Panc1 (cell line): ENCODE data around the gene NFE2L3.

Experiments
- POLR2AphosphoS5 ChIP-seq: IDR thresholded peaks from 2 replicates; pipeline ENCODE4 v1.6.1; 2012; ENCODE audit warnings: mild to moderate bottlenecking, low read depth, low read length, moderate library complexity
- SIN3A ChIP-seq: IDR thresholded peaks from 2 replicates; pipeline ENCODE4 v1.6.1; 2012; ENCODE audit warnings: low read depth, mild to moderate bottlenecking, low read length, moderate library complexity, borderline replicate concordance; ENCODE audit not compliant: insufficient read depth
- TF ChIP-seq, protein P1 (sequence below): fragments of 450-650 bp; IDR thresholded peaks from 2 replicates; pipeline ENCODE4 v1.5.1; 2017; ENCODE audit warnings: mild to moderate bottlenecking
- TF ChIP-seq, protein P2 (sequence below), 2 experiments: IDR thresholded peaks; 2 replicates each; pipeline ENCODE4 v1.6.1; 2011 to 2012; ENCODE audit warnings: low read depth in 2 of 2, control low read depth in 1 of 2, low read length in 1 of 2, mild to moderate bottlenecking in 1 of 2, moderate library complexity in 1 of 2; ENCODE audit not compliant: insufficient read depth in 1 of 2

DNA sequence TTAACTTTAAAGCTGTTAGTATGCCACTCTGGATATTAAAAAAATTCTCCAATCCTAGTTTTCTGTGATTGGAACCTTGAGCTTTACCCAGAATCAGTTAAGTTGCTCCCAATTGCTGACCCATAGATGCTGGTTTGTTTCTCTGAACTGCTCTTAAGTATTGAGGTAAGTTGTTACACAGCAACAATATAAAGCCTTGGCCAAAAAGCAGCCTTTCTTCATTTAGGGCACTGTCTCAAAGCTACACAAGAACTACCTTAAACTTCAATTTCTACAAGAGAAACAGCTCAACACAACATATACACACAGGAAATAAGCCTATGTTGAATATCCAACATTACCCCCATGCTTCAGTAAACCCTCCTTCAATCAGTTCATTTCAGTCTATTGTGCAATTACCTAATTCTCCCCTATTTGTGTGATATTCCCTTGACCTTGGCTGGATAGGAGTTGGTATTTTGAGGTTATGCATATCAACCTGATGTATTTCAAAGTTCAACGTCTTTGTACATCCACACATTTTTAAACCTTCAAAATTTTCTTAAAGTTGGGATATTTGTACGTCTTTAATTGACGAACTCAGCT, 37.1 kb downstream of the NFE2L3 start:
- TF ChIP-seq, protein P1, sequence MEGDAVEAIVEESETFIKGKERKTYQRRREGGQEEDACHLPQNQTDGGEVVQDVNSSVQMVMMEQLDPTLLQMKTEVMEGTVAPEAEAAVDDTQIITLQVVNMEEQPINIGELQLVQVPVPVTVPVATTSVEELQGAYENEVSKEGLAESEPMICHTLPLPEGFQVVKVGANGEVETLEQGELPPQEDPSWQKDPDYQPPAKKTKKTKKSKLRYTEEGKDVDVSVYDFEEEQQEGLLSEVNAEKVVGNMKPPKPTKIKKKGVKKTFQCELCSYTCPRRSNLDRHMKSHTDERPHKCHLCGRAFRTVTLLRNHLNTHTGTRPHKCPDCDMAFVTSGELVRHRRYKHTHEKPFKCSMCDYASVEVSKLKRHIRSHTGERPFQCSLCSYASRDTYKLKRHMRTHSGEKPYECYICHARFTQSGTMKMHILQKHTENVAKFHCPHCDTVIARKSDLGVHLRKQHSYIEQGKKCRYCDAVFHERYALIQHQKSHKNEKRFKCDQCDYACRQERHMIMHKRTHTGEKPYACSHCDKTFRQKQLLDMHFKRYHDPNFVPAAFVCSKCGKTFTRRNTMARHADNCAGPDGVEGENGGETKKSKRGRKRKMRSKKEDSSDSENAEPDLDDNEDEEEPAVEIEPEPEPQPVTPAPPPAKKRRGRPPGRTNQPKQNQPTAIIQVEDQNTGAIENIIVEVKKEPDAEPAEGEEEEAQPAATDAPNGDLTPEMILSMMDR: no peak
- 0 out of 2 replicates have a peak, but pooled peaks have one; percentile 31 for TF ChIP-seq SIN3A
- TF ChIP-seq, protein P2, sequence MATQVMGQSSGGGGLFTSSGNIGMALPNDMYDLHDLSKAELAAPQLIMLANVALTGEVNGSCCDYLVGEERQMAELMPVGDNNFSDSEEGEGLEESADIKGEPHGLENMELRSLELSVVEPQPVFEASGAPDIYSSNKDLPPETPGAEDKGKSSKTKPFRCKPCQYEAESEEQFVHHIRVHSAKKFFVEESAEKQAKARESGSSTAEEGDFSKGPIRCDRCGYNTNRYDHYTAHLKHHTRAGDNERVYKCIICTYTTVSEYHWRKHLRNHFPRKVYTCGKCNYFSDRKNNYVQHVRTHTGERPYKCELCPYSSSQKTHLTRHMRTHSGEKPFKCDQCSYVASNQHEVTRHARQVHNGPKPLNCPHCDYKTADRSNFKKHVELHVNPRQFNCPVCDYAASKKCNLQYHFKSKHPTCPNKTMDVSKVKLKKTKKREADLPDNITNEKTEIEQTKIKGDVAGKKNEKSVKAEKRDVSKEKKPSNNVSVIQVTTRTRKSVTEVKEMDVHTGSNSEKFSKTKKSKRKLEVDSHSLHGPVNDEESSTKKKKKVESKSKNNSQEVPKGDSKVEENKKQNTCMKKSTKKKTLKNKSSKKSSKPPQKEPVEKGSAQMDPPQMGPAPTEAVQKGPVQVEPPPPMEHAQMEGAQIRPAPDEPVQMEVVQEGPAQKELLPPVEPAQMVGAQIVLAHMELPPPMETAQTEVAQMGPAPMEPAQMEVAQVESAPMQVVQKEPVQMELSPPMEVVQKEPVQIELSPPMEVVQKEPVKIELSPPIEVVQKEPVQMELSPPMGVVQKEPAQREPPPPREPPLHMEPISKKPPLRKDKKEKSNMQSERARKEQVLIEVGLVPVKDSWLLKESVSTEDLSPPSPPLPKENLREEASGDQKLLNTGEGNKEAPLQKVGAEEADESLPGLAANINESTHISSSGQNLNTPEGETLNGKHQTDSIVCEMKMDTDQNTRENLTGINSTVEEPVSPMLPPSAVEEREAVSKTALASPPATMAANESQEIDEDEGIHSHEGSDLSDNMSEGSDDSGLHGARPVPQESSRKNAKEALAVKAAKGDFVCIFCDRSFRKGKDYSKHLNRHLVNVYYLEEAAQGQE (IDR thresholded peaks at IDR 0.05; ENCODE audit: insufficient read depth in 1 of 2, low read depth in 2 of 2, low read length in 1 of 2): no peak
- TF ChIP-seq POLR2AphosphoS5: peak; percentile 24
